Vagina (tissue), 2 donors: ENCODE data around the gene PDGFC.

Experiments used
- POLR2A ChIP-seq, 2 donors: fragments of 450-650 bp; IDR thresholded peaks; one replicate each; pipeline ENCODE4 v1.6.1; 2017; ENCODE audit warnings: antibody characterized with exemption in 2 of 2, mild to moderate bottlenecking in 2 of 2, moderate library complexity in 2 of 2
- TF ChIP-seq, protein P1 (sequence below), 3 experiments: fragments of 450-650 bp in 2 of 3; fragments of 200-600 bp in 1 of 3; sonication (generic) in 1 of 3; IDR thresholded peaks; one replicate each; pipeline ENCODE4 v1.5.1; 2017 to 2019; ENCODE audit warnings: antibody characterized with exemption in 3 of 3, mild to moderate bottlenecking in 2 of 3, moderate library complexity in 2 of 3

DNA sequence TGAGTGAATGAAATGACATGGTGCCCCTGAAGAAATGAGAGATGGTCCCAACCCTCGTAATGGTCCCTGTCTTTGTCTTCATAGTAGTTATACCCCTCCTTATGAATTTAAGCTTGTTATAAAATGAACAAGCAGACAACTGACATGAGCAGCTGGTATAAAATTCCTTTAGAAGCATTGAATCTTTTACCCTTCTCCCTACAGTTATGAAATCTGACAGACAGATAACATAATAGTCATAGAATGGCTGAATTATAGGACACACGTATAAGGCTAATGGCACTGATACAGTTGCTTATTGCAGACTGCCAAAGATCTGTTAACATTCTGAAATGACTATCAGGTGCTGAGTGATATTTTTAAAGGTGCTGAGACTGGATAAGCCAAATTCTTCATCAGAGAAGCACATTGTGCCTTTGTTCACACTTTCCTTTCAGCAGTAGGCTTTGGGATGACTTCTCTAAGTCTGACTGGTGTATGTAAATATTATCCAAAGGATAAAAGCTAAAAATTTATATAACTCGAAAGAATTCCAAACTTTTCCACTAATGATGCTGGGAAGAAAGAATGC, 47.4 kb upstream of the PDGFC start:
- TF ChIP-seq, protein P1, sequence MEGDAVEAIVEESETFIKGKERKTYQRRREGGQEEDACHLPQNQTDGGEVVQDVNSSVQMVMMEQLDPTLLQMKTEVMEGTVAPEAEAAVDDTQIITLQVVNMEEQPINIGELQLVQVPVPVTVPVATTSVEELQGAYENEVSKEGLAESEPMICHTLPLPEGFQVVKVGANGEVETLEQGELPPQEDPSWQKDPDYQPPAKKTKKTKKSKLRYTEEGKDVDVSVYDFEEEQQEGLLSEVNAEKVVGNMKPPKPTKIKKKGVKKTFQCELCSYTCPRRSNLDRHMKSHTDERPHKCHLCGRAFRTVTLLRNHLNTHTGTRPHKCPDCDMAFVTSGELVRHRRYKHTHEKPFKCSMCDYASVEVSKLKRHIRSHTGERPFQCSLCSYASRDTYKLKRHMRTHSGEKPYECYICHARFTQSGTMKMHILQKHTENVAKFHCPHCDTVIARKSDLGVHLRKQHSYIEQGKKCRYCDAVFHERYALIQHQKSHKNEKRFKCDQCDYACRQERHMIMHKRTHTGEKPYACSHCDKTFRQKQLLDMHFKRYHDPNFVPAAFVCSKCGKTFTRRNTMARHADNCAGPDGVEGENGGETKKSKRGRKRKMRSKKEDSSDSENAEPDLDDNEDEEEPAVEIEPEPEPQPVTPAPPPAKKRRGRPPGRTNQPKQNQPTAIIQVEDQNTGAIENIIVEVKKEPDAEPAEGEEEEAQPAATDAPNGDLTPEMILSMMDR (IDR thresholded peaks at IDR 0.05), result no peak
- TF ChIP-seq POLR2A (IDR thresholded peaks at IDR 0.05), result no peak
